ENCODE measurements around the gene METTL4.

GRCh38 chr18:2617401-2617998, 46.2 kb upstream of the METTL4 start:
- no peak for TF ChIP-seq CTCF (IDR thresholded peaks at IDR 0.05; ENCODE audit: insufficient read depth, low read depth, low read length)
- no peak for TF ChIP-seq EZH2 (IDR thresholded peaks at IDR 0.05; ENCODE audit: insufficient read depth, low read length)

Data from astrocyte (in vitro differentiated cells and primary cell).